Rectal smooth muscle tissue (tissue), 1 donor: ENCODE results near the gene MRPL14.

Source experiments
- H3K27ac ChIP-seq: one replicate; pipeline ENCODE4 v1.7.0; 2013; ENCODE audit warnings: low read depth, low read length, inconsistent platforms
- H3K27me3 ChIP-seq: one replicate; pipeline ENCODE4 v1.7.0; 2013; ENCODE audit warnings: low read length; ENCODE audit not compliant: control insufficient read depth, insufficient read depth
- H3K36me3 ChIP-seq: one replicate; pipeline ENCODE4 v1.7.0; 2013; ENCODE audit warnings: low read length; ENCODE audit not compliant: control insufficient read depth, insufficient read depth
- H3K4me1 ChIP-seq: one replicate; pipeline ENCODE4 v1.7.0; 2013; ENCODE audit warnings: low read length; ENCODE audit not compliant: control insufficient read depth, insufficient read depth
- H3K4me3 ChIP-seq: one replicate; pipeline ENCODE4 v1.7.0; 2013; ENCODE audit warnings: low read length
- H3K9ac ChIP-seq: one replicate; pipeline ENCODE4 v1.7.0; 2013; ENCODE audit warnings: low read length

The MRPL14 gene

DNA sequence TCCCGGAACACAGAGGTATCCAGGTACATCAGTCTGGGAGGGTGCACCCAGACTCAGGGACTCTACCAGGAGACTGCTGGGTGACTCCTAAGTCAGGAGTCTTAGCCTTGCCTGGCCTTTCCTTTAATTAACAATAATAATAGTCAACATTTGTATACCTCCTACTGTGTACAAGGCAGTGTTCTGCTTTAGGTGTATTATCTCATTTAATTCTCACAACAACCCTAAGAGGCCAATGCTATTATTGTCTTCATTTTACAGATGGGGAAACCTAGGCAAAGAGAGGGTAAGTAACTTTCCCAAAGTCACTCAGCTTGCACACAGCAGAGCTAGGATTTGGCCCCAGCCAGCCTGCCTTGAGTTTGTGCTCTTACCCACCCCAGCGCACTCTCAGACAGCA, 39.6 kb downstream of the MRPL14 start:
- H3K9ac ChIP-seq, result no peak overlapping the region
- H3K36me3 ChIP-seq, result no peaks in the 10 kb centered on the region
- no peak overlapping the region for H3K27ac ChIP-seq
- no peak overlapping the region for H3K4me3 ChIP-seq
- no peaks in the 10 kb centered on the region for H3K4me1 ChIP-seq
- H3K27me3 ChIP-seq, result no peaks in the 10 kb centered on the region

DNA sequence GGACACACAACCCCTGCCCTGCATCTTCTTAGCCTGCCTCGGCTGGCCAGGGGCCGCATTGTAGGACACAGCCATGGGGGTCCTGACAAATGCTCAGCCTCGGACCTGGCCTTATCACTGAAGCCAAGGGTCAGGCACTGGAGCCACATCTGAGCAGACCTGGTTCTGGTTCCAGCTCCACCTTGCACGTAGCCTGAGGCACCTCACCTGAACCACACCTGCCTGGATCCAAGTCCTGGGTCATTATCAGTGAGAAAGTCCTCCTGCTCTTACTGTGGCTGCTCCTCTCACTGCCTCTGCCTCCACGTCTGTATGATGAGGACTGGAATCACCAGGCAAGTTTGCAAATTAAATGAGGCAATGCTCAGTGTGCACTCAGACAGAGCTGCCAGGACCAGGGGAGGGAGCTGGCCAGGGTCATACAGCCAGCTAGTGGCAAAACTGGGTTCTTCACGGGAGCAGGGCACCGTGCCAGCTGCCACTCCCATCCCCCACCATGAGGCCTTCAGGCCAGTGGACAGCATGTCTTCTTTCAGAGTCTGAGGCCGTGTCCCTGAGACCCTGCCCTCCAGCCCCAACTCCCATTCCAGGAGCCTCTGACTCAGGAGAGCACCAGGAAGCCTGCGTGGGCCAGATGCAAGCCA, 40.2 kb downstream of the MRPL14 start:
- H3K36me3 ChIP-seq, result no peaks in the 10 kb centered on the region
- no peak overlapping the region for H3K9ac ChIP-seq

DNA sequence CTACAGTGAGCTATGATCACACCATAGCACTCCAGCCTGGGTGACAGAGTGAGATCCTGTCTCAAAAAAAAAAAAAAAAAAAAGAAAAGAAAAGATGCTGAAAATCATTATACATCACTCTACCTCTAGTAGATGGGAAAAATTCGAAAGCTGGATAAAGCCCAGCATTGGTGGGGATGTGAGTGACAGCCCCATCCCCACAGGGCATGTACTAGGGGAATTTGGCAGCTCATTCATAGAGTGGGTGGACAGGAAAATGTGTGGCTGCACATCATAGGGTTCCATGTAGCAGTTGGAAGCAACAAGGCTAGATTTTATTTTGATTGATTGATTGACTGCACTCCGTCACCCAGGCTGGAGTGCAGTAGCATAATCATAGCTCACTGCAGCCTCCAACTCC, 42.0 kb downstream of the MRPL14 start:
- no peaks in the 10 kb centered on the region for H3K27me3 ChIP-seq
- H3K9ac ChIP-seq, result no peak overlapping the region
- H3K27ac ChIP-seq, result no peak overlapping the region
- H3K4me1 ChIP-seq, result no peaks in the 10 kb centered on the region
- no peaks in the 10 kb centered on the region for H3K36me3 ChIP-seq
- no peak overlapping the region for H3K4me3 ChIP-seq

More for the DNA sequence above, 40.2 kb downstream of the MRPL14 start:
- Histone ChIP-seq H3K27ac (no peak overlapping the region), H3K27me3 (no peaks in the 10 kb centered on the region), H3K4me3 (no peak overlapping the region), H3K4me1 (no peaks in the 10 kb centered on the region)

DNA sequence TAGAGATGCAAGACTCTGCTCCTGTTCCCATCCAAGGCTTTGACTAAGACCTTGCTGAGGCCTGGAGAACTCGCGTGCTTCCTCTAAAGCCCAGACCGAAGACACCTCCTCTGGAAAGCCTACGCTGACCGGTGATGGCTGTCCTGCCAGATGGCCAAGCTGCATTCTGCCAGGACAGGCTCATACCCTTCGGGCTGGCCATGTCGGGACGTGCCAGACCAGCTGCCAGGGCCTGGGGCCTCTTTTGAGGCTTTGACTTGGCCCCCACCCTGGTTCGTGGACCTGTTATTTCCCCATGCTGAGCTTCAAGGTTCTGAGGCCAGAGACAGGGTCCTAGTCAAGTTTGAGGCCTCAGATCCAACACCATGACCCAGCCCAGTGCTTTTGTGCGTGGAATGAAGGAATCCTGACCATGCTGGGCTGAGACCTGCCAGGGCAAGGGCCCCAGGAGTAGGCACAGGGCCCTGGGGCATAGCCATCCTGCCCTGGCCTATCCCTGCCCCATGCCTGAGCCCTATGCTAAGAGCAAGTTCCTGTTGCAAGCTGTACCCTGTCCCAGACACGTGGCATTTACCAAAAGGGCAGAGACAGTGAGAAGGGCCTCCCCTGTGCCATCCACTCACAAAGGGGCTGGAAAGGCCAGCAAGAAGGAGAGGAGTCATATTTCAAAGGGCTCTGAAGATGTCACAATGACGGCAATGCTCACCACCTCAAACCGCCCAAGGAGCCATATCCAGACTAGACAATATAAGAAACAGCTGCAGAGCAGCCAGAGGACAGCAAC, 42.8 kb downstream of the MRPL14 start:
- Histone ChIP-seq H3K36me3 (no peaks in the 10 kb centered on the region), H3K27ac (no peak overlapping the region), H3K9ac (no peak overlapping the region), H3K4me3 (no peak overlapping the region), H3K27me3 (no peaks in the 10 kb centered on the region), H3K4me1 (no peaks in the 10 kb centered on the region)

- Histone ChIP-seq H3K27me3 (no peaks in the 10 kb centered on the region), H3K9ac (no peak overlapping the region), H3K27ac (no peak overlapping the region)
Measured at GRCh38 chr6:44082872-44083321, 44.4 kb downstream of the MRPL14 start.

DNA sequence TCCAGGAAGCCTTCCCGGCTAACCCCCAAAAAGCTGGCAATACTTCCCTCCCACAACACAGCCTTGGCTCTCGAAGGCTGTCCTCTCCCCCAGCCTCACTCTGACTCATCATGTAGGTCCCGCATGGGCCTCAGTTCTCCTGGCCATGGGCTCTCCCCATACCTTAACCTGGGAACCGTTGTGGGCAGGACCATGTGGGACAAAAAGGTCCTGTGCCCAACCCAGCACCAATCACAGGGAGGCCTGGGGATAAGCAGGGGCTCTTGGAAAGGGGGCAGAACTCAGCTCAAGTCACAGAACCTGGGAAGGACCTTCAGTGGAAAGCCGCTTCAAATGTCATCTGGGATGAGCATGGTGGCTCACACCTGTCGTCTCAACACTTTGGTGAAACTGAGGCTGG, 45.5 kb downstream of the MRPL14 start:
- H3K4me1 ChIP-seq, result peaks cover 2% of the 10 kb centered on the region

More at GRCh38 chr6:44082872-44083321, 44.4 kb downstream of the MRPL14 start:
- no peak overlapping the region for H3K4me3 ChIP-seq
- H3K36me3 ChIP-seq, result no peaks in the 10 kb centered on the region
- no peaks in the 10 kb centered on the region for H3K4me1 ChIP-seq

GRCh38 chr6:44080561-44081521, 46.4 kb downstream of the MRPL14 start:
- Histone ChIP-seq H3K9ac (no peak overlapping the region), H3K27ac (no peak overlapping the region), H3K4me3 (no peak overlapping the region), H3K36me3 (no peaks in the 10 kb centered on the region), H3K4me1 (peaks cover 4% of the 10 kb centered on the region), H3K27me3 (no peaks in the 10 kb centered on the region)

More for the DNA sequence above, 45.5 kb downstream of the MRPL14 start:
- Histone ChIP-seq H3K27me3 (no peaks in the 10 kb centered on the region), H3K27ac (no peak overlapping the region), H3K4me3 (no peak overlapping the region), H3K9ac (no peak overlapping the region), H3K36me3 (no peaks in the 10 kb centered on the region)

- H3K4me1 ChIP-seq, result peaks cover 4% of the 10 kb centered on the region
- H3K27ac ChIP-seq, result no peak overlapping the region
- no peaks in the 10 kb centered on the region for H3K36me3 ChIP-seq
- H3K4me3 ChIP-seq, result no peak overlapping the region
- H3K9ac ChIP-seq, result no peak overlapping the region
- no peaks in the 10 kb centered on the region for H3K27me3 ChIP-seq
Measured at GRCh38 chr6:44079672-44080071, 47.6 kb downstream of the MRPL14 start.

- H3K4me1 ChIP-seq, result peaks cover 8% of the 10 kb centered on the region
- no peaks in the 10 kb centered on the region for H3K27me3 ChIP-seq
- H3K36me3 ChIP-seq, result no peaks in the 10 kb centered on the region
- H3K27ac ChIP-seq, result no peak overlapping the region
- H3K9ac ChIP-seq, result no peak overlapping the region
- H3K4me3 ChIP-seq, result no peak overlapping the region
Measured at GRCh38 chr6:44078827-44079671, 48.2 kb downstream of the MRPL14 start.

- Histone ChIP-seq H3K4me3 (no peak overlapping the region), H3K36me3 (no peaks in the 10 kb centered on the region), H3K27ac (no peak overlapping the region), H3K9ac (no peak overlapping the region), H3K4me1 (peaks cover 13% of the 10 kb centered on the region), H3K27me3 (no peaks in the 10 kb centered on the region)
Measured at GRCh38 chr6:44078219-44078826, 48.9 kb downstream of the MRPL14 start.

DNA sequence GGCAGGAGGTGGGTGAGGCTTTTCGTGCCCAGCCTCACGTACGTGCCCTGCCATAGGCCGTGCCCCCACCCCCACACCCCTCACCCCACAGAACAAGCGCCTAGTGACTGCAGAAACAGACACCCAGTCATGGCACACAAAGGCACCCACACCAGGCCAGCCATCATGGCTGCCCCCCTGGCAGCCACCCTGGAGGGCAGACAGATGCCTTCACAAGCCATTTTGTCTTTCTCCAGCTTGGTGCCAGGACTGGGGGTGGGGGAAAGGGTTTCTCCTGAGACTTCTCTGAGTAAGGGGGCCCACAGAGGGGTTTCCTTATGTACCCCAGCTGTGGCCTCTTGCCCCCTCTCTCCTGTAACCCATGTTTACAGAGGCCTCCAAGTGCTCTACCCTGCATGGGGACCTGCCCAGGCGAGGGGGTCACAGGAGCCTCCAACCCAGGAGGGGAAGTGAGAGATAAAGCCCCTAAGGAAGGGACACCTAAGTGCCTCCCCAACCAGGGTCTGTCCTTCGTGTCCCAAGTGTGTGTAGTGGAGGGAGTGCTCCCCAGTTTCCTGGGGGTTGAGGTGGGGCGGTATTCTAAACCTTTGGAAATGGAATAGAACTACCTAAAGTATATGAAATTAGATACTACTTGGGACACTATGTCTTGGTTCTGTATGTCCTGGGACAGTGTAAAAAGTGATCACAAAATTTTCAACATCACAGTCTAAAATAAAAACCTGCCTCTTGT, 49.9 kb downstream of the MRPL14 start:
- H3K9ac ChIP-seq, result no peak overlapping the region
- peaks cover 15% of the 10 kb centered on the region for H3K4me1 ChIP-seq
- H3K27ac ChIP-seq, result no peak overlapping the region
- no peaks in the 10 kb centered on the region for H3K27me3 ChIP-seq
- H3K4me3 ChIP-seq, result no peak overlapping the region
- no peaks in the 10 kb centered on the region for H3K36me3 ChIP-seq
